GM19395 (cell line): ENCODE measurements around the gene AP2A2.

Experiments used
- ATAC-seq: cut with Tn5 transposase; IDR thresholded peaks from one replicate; pipeline ENCODE4 v1.9.1; 2021; ENCODE audit warnings: mild to moderate bottlenecking, moderate library complexity; ENCODE audit not compliant: unreplicated experiment

Gene AP2A2

GRCh38 chr11:925496-926301 is at the start of gene AP2A2:
Gene AP2A2, plus strand, starts transcription at chr11:925870. Its CDS starts 152 bp downstream, at chr11:926022.
- no peak for ATAC-seq

- ATAC-seq = no peak
Measured at GRCh38 chr11:876545-876944, 49.1 kb upstream of the AP2A2 start.

- ATAC-seq = no peak
Measured at GRCh38 chr11:877565-877964, 48.1 kb upstream of the AP2A2 start.

GRCh38 chr11:880447-880846 is 45.2 kb upstream of the AP2A2 start:
- no peak for ATAC-seq

- no peak for ATAC-seq
Measured at GRCh38 chr11:882596-882995, 43.1 kb upstream of the AP2A2 start.

GRCh38 chr11:883527-883926 is 42.1 kb upstream of the AP2A2 start:
- ATAC-seq = no peak

- no peak for ATAC-seq
Measured at GRCh38 chr11:884578-885070, 41.0 kb upstream of the AP2A2 start.

- no peak for ATAC-seq
Measured at GRCh38 chr11:886568-886967, 39.1 kb upstream of the AP2A2 start.

GRCh38 chr11:887589-887988 is 38.1 kb upstream of the AP2A2 start:
- no peak for ATAC-seq

GRCh38 chr11:888310-889212 is 37.1 kb upstream of the AP2A2 start:
- ATAC-seq = no peak

- ATAC-seq = no peak
Measured at GRCh38 chr11:889257-889656, 36.4 kb upstream of the AP2A2 start.

- no peak for ATAC-seq
Measured at GRCh38 chr11:889687-890475, 35.8 kb upstream of the AP2A2 start.

GRCh38 chr11:890794-891540 is 34.7 kb upstream of the AP2A2 start:
- no peak for ATAC-seq

- no peak for ATAC-seq
Measured at GRCh38 chr11:893008-893654, 32.5 kb upstream of the AP2A2 start.

GRCh38 chr11:894575-895201 is 31.0 kb upstream of the AP2A2 start:
- ATAC-seq = no peak

GRCh38 chr11:895331-896110 is 30.1 kb upstream of the AP2A2 start:
- no peak for ATAC-seq

GRCh38 chr11:897253-898142 is 28.2 kb upstream of the AP2A2 start:
- no peak for ATAC-seq

GRCh38 chr11:898143-898511 is 27.5 kb upstream of the AP2A2 start:
- ATAC-seq = no peak
